HG02588 (cell line): Measurements from ENCODE around the gene KRT13.

Source experiments
- ATAC-seq: cut with Tn5 transposase; IDR thresholded peaks from one replicate; pipeline ENCODE4 v1.9.1; 2021; ENCODE audit warnings: mild to moderate bottlenecking, moderate library complexity; ENCODE audit not compliant: unreplicated experiment

Gene KRT13

GRCh38 chr17:41537990-41538389 is 32.6 kb upstream of the KRT13 start:
- ATAC-seq = no peak

DNA sequence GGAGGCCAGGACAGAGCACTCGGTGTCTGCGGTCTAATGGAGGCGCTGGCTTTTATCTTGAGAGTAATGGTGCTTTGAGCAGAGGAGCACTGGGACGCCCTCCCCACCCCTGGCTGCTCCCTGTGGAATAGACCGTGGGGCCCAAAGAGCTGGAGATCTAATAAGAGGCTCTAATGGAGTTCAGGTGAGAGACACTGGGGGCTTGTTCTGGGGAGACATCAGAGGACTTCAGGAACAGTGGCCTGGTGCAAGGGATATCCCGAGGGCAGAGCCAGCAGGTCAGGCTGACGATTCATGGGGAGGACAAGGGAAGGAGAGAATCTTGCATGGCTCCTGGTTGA is 32.2 kb upstream of the KRT13 start:
- no peak for ATAC-seq

DNA sequence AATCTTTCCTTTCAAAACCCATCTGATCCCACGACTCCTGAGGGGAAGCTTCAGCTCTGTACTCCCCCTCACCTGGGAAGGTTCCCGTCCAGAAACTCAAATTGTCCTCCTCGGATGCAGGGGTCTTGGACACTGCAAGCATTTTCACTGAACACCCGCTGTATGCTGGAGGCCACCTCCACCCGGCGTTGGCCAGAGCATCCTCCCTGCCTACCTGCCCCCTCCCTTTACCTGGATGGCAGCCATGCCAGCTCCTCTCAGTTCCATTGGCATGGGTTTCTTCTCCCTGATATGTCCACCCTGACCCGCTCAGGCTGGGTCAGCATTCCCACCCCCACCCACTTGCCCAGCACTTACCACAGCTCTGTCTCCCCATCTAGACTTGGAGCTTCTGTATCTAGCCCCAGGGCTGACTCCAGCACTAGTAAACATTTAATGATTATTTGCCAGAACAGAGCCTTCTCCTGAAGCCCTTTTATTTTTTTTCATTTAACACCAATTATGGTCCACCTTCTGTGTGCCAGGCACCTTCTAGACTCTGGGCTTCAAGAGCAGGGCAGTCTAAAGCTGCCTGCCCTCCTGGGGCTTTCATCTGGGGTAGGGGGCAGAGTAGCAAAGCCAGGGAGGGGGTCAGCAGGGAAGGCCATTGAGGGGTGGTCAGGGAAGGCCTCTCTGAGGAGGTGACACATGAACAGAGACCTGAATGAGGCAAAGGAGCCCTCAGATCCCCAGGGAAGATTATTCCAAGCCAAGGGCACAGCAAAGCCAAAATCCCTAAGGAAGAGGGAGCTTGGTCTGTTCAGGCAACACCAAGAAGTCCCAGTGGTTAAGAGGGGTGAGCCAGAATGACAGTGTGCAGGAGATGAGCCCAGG is 31.6 kb upstream of the KRT13 start:
- no peak for ATAC-seq

GRCh38 chr17:41535764-41536481 is 30.5 kb upstream of the KRT13 start:
- no peak for ATAC-seq

DNA sequence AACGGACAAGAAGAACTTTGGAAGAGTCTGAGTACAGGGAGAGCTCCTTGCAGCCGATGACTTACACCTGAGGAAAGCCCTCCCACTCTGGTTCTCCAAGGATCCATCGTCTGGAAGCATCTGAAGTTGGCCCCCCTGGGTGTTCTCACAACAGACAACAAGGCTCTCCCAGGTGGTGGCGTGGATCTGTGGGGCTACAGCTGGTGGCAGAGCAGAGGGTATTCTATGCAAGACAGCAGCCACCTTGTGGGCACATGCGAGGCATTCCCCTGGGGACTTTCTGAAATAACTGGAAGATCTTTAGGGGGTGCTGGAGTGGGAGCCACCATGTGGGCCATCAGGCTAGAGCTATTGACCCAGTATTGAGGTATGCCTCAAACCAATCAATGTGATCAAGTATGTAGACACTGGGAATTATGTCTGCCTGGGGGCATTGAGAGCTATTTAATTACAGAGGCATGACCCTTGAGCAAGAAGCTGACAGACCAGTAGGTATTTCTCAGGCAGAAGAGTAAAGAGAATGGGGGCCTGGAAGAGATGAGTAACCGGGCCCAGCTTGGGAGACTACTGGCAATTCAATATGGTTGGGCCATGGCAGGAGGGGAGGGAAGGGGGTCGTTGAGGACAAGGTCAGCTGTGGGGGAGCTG is 29.6 kb upstream of the KRT13 start:
- no peak for ATAC-seq

DNA sequence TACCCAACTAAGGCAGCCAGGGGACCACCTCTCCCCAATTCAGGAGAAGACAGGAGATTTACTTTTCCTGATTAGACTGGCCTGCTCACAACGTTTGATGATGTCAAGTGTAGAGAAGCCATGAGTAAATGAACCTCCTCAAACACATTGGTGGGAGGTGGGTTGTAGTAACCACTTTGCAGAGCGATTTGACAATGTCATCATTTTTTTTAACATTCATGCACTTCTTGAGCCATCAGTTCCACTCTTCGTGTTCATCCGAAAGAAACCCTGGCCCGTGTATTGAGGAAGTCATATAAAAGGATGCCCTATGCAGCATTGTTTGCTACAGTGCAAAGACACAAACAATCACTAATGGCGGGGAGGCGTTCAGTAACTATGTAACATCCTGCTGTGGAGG is 28.2 kb upstream of the KRT13 start:
- ATAC-seq = no peak

- ATAC-seq = no peak
Observed at GRCh38 chr17:41532947-41533570, 27.6 kb upstream of the KRT13 start.

DNA sequence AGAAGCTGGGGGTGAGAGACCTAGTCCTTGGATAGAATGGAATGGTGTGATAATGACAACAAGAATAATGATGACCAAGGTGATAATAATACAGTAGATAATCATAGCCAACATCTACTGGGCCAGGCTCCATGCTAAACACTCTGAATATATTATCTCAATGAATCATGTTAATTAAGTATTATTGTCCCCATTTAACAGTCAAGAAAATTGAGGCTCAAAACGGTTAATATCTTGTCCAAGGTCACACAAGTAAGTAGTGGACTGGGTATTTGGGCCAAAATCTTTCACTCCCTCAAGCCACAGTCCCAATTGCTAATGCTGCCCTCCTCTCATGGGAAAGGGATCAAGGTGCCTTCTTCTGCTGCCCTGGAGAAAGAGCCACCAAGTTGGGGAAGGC is 26.6 kb upstream of the KRT13 start:
- no peak for ATAC-seq

DNA sequence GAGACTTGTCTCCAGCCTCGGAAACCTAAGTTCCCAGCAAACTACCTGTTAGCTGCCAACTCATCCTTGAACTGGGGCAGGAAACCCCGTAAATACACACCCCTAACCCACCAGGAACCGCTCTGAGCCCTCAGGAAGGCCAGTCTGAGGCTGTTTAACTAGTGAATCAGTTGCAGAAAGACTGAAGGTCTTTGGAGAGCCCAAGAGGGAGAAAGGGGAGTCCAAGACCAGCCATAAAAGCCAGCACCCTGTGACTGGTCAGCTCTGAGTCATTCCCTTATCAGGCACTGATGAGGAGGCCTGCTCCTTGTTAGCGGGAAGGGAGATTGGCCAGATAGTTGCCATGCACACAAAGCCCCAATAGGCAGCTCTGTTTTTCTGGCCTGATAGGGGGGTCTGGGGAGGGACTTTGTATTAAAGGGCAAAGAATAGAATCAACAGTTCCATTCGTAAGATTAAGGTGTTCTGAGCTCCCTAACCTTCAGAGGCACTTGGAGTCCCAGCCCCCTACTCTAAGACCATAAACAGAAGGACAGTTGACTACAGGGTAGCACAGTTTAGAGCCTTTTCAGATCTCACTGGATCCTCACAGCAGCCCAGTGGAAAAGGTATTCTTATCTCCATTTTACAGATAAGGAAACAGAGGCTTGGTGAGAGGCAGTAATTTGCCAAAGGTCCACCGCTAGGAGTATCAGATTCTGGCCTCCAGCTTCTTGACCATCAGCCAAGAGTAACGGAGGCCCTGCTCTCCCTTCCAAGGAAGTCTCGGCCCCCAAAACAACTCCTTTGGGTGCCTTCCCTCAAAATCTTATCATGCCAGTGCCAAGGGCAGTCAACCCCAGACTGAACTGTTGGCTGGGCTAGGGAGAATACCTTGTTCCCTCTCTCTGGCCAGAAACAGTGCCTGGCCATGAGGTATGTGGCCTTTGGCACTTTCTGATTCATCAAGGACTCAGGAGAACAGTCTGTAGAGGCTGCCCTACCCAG is 24.9 kb upstream of the KRT13 start:
- no peak for ATAC-seq

GRCh38 chr17:41529491-41529915 is 24.1 kb upstream of the KRT13 start:
- no peak for ATAC-seq

- ATAC-seq = no peak
Observed at GRCh38 chr17:41528959-41529353, 23.5 kb upstream of the KRT13 start.

- ATAC-seq = no peak
Observed at GRCh38 chr17:41527063-41528023, 21.9 kb upstream of the KRT13 start.

DNA sequence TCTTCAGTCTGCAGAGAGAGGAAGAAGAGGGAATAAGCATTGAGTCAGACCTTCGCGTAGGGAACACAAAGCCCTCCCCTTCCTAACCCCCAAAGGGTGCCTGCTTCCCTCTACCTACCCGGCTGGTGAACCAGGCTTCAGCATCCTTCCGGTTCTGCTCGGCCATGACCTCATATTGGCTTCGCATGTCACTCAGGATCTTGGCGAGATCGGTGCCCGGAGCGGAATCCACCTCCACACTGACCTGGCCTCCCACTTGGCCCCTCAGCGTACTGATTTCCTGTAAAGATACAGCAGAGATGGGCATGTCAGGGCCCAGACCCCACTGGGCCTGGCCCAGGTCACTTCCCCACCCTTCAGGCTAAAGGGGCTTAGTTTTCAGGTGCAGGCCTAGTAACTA is 18.8 kb upstream of the KRT13 start:
- ATAC-seq = no peak

DNA sequence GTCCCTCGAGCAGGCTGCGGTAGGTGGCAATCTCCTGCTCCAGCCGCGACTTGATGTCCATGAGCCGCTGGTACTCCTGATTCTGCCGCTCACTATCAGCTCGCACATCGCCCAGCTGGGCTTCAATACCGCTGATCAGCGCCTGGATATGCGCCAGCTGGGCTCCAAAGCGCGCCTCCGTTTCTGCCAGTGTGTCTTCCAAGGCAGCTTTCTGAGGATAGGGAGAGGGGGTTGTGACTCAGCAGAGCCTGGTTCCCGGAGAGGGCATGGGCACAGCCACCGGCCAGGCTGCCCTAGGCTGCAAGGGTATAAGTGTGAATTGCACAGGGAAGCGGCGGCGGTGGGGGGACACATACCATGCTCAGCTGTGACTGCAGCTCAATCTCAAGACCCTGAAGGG is 18.4 kb upstream of the KRT13 start:
- no peak for ATAC-seq

DNA sequence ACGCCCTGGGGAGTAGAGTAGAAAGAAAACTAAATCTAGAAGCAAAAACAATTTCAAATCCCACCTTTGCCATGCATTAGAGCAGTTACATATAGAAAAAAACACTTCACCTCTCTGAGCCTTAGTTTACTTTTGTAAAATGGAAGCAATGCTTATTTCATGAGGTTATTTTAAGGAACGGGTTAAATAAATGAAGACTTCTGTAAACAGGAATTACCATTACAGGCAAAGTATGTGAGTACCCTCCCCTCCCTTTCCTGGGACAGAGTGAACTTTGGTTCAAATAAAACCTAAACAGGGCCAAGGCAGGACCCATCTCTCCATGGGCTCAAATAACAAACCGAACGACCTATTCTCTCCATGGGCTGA is 17.8 kb upstream of the KRT13 start:
- ATAC-seq = no peak

DNA sequence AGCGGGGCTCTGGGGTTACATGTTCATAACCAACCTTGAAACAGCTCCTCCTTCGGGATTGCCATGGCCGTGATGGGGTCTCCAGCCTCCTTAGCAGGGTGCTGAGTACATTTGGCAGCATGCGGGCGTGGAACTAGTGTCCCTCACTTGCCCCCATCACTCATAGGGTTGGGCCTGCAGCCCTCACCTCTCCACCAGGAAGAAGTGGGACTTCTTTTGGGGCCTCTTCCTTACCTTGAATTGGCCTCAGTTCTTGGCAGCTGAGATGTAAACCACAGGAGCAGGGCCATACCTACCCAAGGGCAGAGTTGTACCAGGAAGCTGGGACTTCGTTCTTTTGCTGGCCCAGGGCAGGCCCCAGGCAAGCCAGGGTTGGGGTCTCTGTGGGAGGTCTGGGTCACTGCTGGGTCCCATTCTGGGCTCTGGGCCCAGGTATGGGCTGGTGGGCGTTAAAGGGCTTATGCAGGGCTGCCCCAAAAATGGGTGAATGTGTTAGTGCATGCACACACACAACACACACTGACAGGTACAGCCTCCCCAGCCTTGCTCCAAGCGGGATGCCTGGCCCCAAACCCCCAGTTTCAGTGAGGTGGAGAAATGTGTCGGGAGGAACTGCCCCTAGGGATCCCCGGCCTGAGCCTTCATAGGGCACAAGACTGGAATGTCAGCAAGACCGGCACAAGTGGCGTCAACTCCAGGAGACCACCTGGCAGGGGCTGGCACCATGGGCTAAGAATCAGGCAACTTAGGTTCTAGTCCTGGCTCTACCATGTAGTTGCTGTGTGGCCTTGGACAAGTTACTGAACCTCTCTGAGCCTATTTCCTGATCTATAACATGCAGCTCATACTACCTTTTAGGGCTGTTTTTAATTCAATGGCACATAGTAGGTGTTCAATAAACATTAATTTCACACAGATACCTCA is 17.2 kb upstream of the KRT13 start:
- ATAC-seq = no peak

- ATAC-seq = no peak
Observed at GRCh38 chr17:41521574-41522261, 16.3 kb upstream of the KRT13 start.
